HG02798 (cell line): ENCODE results near the gene PPFIA1.

Experiments used
- ATAC-seq: cut with Tn5 transposase; IDR thresholded peaks from one replicate; pipeline ENCODE4 v1.9.1; 2021; ENCODE audit warnings: mild to moderate bottlenecking; ENCODE audit not compliant: unreplicated experiment, poor library complexity

The PPFIA1 gene

GRCh38 chr11:70270104-70270876 lies at the start of gene PPFIA1:
Gene PPFIA1 (plus strand): TSS chr11:70270690. CDS start chr11:70272173, 1,483 bp downstream.
- peak; percentile 95 for ATAC-seq

DNA sequence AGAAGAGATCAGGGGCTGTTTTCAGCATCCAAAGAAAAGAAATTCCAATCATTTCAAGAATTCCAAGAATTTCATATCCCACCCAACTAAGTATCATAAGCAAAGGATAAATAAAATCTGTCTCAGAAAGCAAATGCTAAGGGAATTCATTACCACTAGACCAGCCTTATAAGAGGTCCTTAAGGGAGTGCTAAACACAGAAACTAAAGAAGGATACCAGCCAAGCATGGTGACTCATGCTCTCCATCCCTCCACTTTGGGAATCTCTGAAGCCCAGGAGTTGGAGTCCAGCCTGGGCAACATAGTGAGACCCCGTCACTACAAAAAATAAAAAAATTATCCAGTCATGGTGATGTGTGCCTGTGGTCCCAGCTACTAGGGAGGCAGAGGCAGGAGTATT lies 49.6 kb upstream of the PPFIA1 start:
- ATAC-seq, result no peak

GRCh38 chr11:70225681-70226177 lies 44.8 kb upstream of the PPFIA1 start:
- ATAC-seq, result no peak

DNA sequence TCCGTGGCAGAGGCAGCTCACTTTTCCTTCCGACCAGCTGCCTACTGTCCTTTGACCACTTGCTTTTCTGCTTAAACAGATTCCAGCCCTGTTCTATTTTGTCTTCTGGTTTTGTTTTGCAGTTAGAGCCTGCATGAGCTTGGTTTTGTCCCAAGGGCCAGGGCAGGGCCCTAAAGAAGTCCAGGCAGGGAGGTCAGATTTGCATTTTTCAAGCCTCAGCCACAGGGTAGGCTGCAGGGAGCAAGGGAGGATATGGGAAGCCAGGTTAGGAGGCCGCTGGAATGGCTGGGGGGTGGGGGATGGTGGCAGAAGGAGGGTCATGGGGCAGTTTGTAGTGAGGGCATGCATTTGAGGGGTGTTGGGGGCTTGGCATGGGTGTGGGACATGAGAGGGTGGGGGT lies 44.3 kb upstream of the PPFIA1 start:
- no peak for ATAC-seq

DNA sequence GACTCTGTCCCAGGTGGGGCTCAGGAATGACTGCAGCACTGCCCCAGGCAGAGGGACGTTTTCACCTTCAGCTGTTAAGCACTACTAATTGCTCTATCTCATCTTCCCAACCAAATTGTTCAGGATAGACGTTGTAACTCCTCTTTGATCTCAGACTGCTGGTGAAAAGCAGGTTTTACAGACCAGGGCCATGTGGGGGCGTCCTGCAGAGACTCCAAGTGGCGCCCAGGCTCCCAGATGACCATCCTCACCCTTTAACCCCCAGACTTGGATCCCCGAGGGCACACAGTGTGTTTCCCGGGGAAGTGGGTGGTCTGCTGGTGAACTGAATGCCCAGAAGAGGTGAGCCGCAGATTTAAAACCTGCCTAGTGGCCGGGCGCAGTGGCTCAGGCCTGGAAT lies 43.5 kb upstream of the PPFIA1 start:
- ATAC-seq, result no peak

GRCh38 chr11:70229737-70230136 lies 40.8 kb upstream of the PPFIA1 start:
- ATAC-seq, result no peak

DNA sequence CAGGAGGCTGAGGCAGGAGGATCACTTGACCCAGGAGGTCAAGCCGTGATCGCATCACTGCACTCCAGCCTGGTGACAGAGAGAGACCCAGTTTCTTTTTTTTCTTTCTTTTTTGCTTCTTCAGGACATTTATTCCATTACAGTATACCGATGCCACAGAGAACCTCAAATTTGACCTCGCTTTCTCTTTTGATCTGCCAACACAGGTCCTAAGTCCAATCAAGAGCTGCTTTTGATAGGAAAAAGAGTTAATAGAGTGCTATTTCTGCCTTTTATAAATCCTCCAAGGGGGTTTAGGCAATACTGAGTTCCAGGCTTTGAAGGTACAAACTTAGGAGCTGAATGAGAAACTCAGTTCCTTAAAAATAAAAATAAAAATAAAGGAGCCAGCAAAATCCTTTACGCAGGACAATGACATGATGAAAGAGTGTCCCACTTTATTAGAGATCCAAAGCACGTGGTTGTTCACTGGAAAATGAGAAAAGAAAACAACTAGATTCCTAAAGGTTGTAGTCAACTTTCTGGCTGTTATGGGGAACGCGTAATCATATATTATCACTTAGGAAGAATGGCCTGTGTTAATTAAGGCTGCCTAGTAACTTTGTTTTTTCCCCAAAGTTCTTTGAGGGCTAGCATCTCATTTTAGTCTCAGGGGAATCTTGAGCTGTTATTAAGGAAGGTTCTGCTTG lies 40.2 kb upstream of the PPFIA1 start:
- ATAC-seq, result no peak

GRCh38 chr11:70230840-70231710 lies 39.4 kb upstream of the PPFIA1 start:
- ATAC-seq, result no peak

- no peak for ATAC-seq
Measured at GRCh38 chr11:70233034-70233433, 37.5 kb upstream of the PPFIA1 start.

GRCh38 chr11:70233511-70233934 lies 37.0 kb upstream of the PPFIA1 start:
- no peak for ATAC-seq

DNA sequence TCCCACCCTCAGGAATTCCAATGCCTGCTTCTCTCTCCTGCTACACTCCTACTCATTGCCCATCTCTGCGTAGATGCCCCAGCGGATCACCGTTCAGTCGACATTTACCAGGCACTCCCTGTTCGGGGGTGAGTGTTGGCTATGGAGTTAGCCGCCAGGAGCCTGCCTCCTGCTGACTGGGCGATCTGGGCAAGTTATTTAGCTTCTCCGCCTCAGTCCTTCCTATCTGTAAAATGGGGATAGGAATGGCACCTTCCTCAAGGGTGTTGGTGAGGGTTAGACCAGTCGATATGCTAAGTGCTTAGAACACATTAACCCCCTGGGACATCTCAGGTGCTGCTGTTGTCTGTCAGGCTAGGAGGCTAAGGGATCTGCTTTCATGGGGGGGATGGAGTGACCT lies 36.5 kb upstream of the PPFIA1 start:
- no peak for ATAC-seq

GRCh38 chr11:70240337-70240736 lies 30.2 kb upstream of the PPFIA1 start:
- no peak for ATAC-seq

- ATAC-seq, result no peak
Measured at GRCh38 chr11:70241709-70242108, 28.8 kb upstream of the PPFIA1 start.

GRCh38 chr11:70242885-70243284 lies 27.6 kb upstream of the PPFIA1 start:
- ATAC-seq, result no peak

DNA sequence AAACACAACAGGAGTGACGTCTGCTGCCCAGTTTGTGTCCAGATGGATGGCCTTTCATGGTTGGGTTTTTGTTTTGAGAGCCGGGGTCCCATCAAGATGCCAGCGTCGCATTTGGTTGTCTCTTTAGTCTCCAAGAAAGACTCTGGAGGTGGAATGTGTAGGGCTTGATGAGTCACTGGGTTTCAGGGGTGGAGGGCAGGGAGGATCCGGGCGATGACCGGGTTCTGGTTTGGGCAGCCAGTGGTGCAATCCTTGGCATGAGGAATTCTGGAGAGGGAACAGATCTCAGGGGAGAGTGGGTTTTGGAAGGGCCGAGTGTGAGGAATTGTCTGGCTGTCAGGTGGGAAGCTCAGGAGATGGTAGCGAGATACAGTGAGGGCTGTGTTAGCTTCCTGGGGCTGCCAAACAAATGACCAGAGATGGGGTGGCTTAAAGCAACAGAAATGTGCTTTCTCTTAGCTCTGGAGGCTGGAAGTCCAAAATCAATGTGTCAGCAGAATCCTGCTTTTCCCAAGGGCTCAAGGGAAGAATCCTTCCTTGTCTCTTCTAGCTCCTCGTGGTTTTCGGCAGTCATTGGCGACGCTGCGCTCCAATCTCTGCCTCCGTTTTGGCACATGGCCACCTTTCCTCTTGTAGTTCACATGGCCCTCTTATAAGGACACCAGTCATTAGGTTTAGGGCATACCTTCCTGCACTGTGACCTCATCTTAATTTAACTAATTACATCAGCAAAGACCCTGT lies 26.4 kb upstream of the PPFIA1 start:
- ATAC-seq, result no peak

GRCh38 chr11:70244698-70245097 lies 25.8 kb upstream of the PPFIA1 start:
- no peak for ATAC-seq

GRCh38 chr11:70246196-70246595 lies 24.3 kb upstream of the PPFIA1 start:
- ATAC-seq, result no peak

- no peak for ATAC-seq
Measured at GRCh38 chr11:70247042-70247709, 23.3 kb upstream of the PPFIA1 start.

DNA sequence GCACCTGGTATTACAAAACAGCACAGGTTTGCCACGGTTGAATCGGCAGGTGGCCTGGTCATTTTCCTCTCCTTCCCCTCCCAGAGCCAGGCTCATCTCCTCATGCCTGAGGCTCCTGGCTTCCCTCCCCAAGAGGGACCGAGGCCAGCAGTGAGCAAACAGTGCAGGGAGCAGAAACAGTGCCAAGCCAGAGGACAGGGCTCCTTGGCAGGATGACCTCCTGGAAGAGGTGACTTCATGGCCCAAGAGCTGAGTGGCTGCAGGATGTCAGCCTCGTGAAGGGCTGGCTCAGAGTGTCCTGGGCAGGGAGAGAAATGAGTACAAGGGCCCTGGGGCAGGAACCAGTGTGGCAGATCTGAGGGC lies 22.8 kb upstream of the PPFIA1 start:
- no peak for ATAC-seq
